Hepatocyte (in vitro differentiated cells): ENCODE data around the gene CCDC78. TPM values are rescaled to one million over a fixed set of nuclear protein-coding genes. Genes with fewer than 3 reads are reported as not detected.
A peak's percentile ranks its signal among the peaks of the same experiment; 100 is the strongest.
"Not testable (repeated sequence)": the region's sequence is repeated elsewhere in the genome, so short reads cannot be mapped to it uniquely, and the experiment has no call there.

ENCODE experiments used
- DNase-seq: peaks from one replicate; pipeline ENCODE4 v3.0.0-alpha.2; 2016; ENCODE audit warnings: low spot score
- H2AFZ ChIP-seq: fragments of 200-600 bp; sonication (generic); 2 replicates; pipeline ENCODE4 v1.6.0; 2016; ENCODE audit warnings: antibody characterized with exemption, mild to moderate bottlenecking
- H3K27ac ChIP-seq: fragments of 200-600 bp; sonication (generic); 2 replicates; pipeline ENCODE4 v1.5.1; 2016; ENCODE audit warnings: mild to moderate bottlenecking
- H3K27me3 ChIP-seq: fragments of 200-600 bp; sonication (generic); 2 replicates; pipeline ENCODE4 v1.6.1; 2016
- H3K36me3 ChIP-seq: fragments of 200-600 bp; sonication (generic); replicated peaks from 2 replicates; pipeline ENCODE4 v1.5.1; 2016; ENCODE audit warnings: low read depth; ENCODE audit not compliant: insufficient read depth
- H3K4me1 ChIP-seq: fragments of 200-600 bp; sonication (generic); 2 replicates; pipeline ENCODE4 v1.5.1; 2016; ENCODE audit warnings: mild to moderate bottlenecking, moderate library complexity; ENCODE audit not compliant: insufficient read depth
- H3K4me2 ChIP-seq: fragments of 200-600 bp; sonication (generic); 2 replicates; pipeline ENCODE4 v1.6.0; 2016
- H3K4me3 ChIP-seq: fragments of 200-600 bp; sonication (generic); 2 replicates; pipeline ENCODE4 v1.5.1; 2016; ENCODE audit warnings: mild to moderate bottlenecking
- H3K79me2 ChIP-seq: fragments of 200-600 bp; sonication (generic); 2 replicates; pipeline ENCODE4 v1.6.0; 2017; ENCODE audit warnings: mild to moderate bottlenecking
- H3K9me2 ChIP-seq: fragments of 200-600 bp; sonication (generic); replicated peaks from 2 replicates; pipeline ENCODE4 v1.6.0; 2017; ENCODE audit warnings: mild to moderate bottlenecking; ENCODE audit not compliant: insufficient read depth
- H3K9me3 ChIP-seq: fragments of 200-600 bp; sonication (generic); 2 replicates; pipeline ENCODE4 v1.5.1; 2016; ENCODE audit warnings: low read depth, mild to moderate bottlenecking
- H4K20me1 ChIP-seq: fragments of 200-600 bp; sonication (generic); 2 replicates; pipeline ENCODE4 v1.6.0; 2016; ENCODE audit warnings: mild to moderate bottlenecking; ENCODE audit not compliant: insufficient read depth, poor library complexity, severe bottlenecking
- CTCF ChIP-seq: fragments of 200-600 bp; sonication (generic); IDR thresholded peaks from 2 replicates; pipeline ENCODE4 v1.5.1; 2016; ENCODE audit warnings: antibody characterized with exemption, mild to moderate bottlenecking; ENCODE audit not compliant: poor library complexity
- EZH2 ChIP-seq: fragments of 200-600 bp; sonication (generic); IDR thresholded peaks from 2 replicates; pipeline ENCODE4 v1.6.1; 2016; ENCODE audit warnings: antibody characterized with exemption, mild to moderate bottlenecking, borderline replicate concordance
- EZH2phosphoT487 ChIP-seq: fragments of 200-600 bp; sonication (generic); IDR thresholded peaks from one replicate; pipeline ENCODE4 v1.6.1; 2018; ENCODE audit warnings: antibody characterized with exemption, mild to moderate bottlenecking, low read depth, moderate library complexity; ENCODE audit not compliant: unreplicated experiment, severe bottlenecking
- WGBS: methylation state at CpG from one replicate; pipeline ENCODE4 v1.1.6; 2016; ENCODE audit warnings: low lambda C conversion rate; ENCODE audit errors: missing lambda C conversion rate; 5-methylcytosine and 5-hydroxymethylcytosine counted together
- polyA plus RNA-seq: library from polyadenylated mRNA; unstranded; fragments of >200 nt; fragmentation: Nextera tagmentation; extraction: Ambion mirVana; gene quantifications from 2 replicates; pipeline ENCODE4 v1.2.1, GENCODE V29; 2016
- total RNA-seq: library from RNA; depleted of rRNA; stranded (reverse); fragments of >200 nt; gene quantifications from 2 replicates; pipeline ENCODE4 v1.2.3, GENCODE V29; 2014

CCDC78 gene
- total and polyA plus RNA-seq, 2 experiments from 2014 or later: 2.2 to 6.8 TPM

DNA sequence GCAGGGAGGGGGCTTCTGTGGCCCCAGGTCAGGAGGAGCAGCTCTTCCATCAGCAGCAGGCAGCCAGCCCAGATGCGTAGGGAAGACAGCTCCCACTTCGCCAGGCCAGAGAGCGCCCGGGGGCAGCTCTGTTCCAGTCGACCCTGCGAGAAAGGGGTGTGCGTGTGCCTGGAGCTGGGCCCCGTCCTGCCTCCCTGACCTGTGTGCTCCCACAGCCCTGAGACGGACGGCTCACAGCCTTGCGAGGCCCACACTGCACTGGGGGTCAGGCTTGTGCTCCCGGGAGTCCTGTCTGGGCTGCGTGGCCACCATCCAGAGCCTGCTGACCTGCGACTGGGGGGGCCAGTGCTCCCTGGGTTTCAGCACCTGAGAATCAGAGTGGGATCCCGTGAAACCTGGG is 33.8 kb upstream of the CCDC78 start:
- Histone ChIP-seq H3K4me3 (no peak overlapping the region), H4K20me1 (no peaks in the 10 kb centered on the region), H3K27ac (peak overlapping the region; percentile 46), H2AFZ (no peak overlapping the region), H3K9me3 (no peaks in the 10 kb centered on the region), H3K79me2 (no peaks in the 10 kb centered on the region), H3K4me2 (no peak overlapping the region), H3K9me2 (no peaks in the 10 kb centered on the region), H3K36me3 (no peaks in the 10 kb centered on the region), H3K27me3 (no peaks in the 10 kb centered on the region), H3K4me1 (peaks cover 7% of the 10 kb centered on the region)
- TF ChIP-seq EZH2phosphoT487 (no peak), CTCF (no peak), EZH2 (no peak)
- 58% methylated on average over 9 of the region's 15 CpGs for WGBS
- no peak for DNase-seq

DNA sequence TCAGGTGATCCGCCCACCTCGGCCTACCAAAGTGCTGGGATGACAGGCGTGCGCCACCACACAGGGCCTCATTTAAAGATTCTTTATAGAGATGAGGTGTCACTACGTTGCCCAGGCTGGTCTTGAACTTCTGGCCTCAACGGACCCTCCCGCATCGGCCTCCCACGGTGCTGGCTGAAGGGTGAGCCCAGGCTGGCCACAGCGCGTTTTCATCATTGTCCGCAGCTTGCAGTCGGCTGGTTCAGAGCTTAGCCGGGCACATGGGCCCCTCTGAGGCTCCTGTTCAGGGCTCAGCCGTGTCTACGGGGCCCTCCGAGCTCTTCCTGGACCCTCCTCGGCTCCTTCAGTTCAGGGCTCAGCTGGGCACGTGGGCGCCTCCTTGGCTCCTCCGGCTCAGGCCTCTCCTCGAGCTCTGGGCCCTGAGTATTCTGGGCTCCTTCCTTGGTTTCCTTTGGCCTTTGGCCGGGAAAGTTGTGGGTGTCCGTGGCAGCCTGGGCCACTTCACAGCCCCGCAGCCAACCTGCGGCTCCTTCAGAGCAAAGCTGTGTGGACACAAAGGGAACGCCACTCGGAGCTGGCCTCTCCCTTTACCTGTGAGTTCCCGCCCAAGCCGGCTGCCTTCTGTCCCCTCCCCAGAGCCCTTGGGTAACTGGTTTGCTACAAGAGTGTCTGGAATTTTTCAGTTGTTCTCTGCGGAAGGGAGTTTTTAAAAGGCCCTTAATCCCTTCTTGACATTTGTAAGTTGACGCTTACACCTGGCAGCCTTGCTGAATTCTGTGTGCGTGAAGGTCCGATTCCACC is 33.1 kb upstream of the CCDC78 start:
- Histone ChIP-seq H3K4me3 (no peak overlapping the region), H3K4me1 (peaks cover 7% of the 10 kb centered on the region), H3K36me3 (no peaks in the 10 kb centered on the region), H4K20me1 (no peaks in the 10 kb centered on the region), H2AFZ (no peak overlapping the region), H3K27ac (peak overlapping the region; percentile 46), H3K27me3 (no peaks in the 10 kb centered on the region), H3K79me2 (no peaks in the 10 kb centered on the region), H3K4me2 (no peak overlapping the region), H3K9me2 (no peaks in the 10 kb centered on the region), H3K9me3 (no peaks in the 10 kb centered on the region)
- TF ChIP-seq EZH2 (no peak), CTCF (no peak), EZH2phosphoT487 (no peak)
- peak; percentile 59 for DNase-seq
- WGBS: 77% methylated on average over 34 of the region's 34 CpGs

GRCh38 chr16:756428-756827 is 30.2 kb upstream of the CCDC78 start:
- Histone ChIP-seq H3K4me3 (no peak overlapping the region), H3K9me2 (no peaks in the 10 kb centered on the region), H3K4me1 (peaks cover 11% of the 10 kb centered on the region), H3K27me3 (no peaks in the 10 kb centered on the region), H4K20me1 (no peaks in the 10 kb centered on the region), H3K4me2 (no peak overlapping the region), H3K79me2 (no peaks in the 10 kb centered on the region), H2AFZ (no peak overlapping the region), H3K9me3 (no peaks in the 10 kb centered on the region), H3K36me3 (no peaks in the 10 kb centered on the region), H3K27ac (no peak overlapping the region)
- DNase-seq: no peak
- no peak for TF ChIP-seq EZH2
- TF ChIP-seq EZH2phosphoT487: no peak
- no peak for TF ChIP-seq CTCF
- 96% methylated on average over 5 of the region's 5 CpGs for WGBS

DNA sequence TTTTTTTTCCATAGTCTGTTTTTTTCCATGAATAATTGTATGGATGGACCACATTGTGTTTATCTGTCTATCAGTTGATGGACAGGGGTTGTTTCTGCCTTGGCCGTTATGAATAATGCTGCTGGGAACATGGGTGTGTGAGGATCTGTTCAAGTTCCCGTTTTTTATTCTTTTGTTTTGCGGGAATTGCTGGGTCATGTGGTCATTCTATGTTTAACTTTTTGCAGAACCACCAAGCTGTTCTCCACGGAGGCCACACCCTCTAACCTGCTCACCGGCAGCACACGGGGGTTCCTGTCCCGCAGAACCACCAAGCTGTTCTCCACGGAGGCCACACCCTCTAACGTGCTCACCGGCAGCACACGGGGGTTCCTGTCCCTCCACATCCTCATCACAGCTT is 28.4 kb upstream of the CCDC78 start:
- Histone ChIP-seq H4K20me1 (no peaks in the 10 kb centered on the region), H3K4me3 (no peak overlapping the region), H2AFZ (no peak overlapping the region), H3K4me2 (no peak overlapping the region), H3K36me3 (no peaks in the 10 kb centered on the region), H3K4me1 (peaks cover 7% of the 10 kb centered on the region), H3K27me3 (peaks cover 3% of the 10 kb centered on the region), H3K79me2 (no peaks in the 10 kb centered on the region), H3K9me2 (no peaks in the 10 kb centered on the region), H3K27ac (no peak overlapping the region), H3K9me3 (no peaks in the 10 kb centered on the region)
- no peak for TF ChIP-seq CTCF
- no peak for TF ChIP-seq EZH2
- no peak for TF ChIP-seq EZH2phosphoT487
- DNase-seq: no peak
- 75% methylated on average over 10 of the region's 11 CpGs for WGBS

DNA sequence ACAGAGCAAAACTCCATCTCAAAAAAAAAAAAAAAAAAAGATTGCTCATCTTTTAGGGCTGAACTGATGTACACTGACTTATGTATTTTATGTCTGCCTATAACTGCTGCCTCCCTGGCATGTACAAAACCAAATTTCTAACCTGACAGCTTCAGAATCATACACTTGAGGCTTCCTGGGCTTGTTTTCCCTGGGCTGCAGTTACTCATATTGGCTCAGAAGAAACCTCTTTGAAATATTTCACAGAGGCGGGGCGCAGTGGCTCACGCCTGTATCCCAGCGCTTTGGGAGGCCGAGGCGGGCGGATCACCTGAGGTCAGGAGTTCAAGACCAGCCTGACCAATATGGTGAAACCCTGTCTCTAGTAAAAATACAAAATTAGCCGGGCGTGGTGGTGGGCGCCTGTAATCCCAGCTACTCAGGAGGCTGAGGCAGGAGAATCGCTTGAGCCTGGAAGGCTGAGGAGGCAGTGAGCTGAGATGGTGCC is 27.9 kb upstream of the CCDC78 start:
- H4K20me1 ChIP-seq, H3K9me2 ChIP-seq, H3K79me2 ChIP-seq, H3K27me3 ChIP-seq, H3K4me1 ChIP-seq, H2AFZ ChIP-seq, DNase-seq, H3K4me3 ChIP-seq, H3K9me3 ChIP-seq, H3K4me2 ChIP-seq, H3K27ac ChIP-seq, H3K36me3 ChIP-seq: not testable (repeated sequence)
- 91% methylated on average over 11 of the region's 11 CpGs for WGBS
